ENCODE data around the gene MRPS27.

GRCh38 chr5:72206160-72206559 lies 113.9 kb downstream of the MRPS27 start:
- no peak for TF ChIP-seq CTCF (IDR thresholded peaks at IDR 0.05 in 8 of 11, conservative IDR thresholded peaks at IDR 0.05 in 3 of 11)
- no peak for TF ChIP-seq POLR2A (IDR thresholded peaks at IDR 0.05)

Measured in spleen (tissue), 7 donors.